HG02884 (cell line): ENCODE results near the gene NOL4L.

Experiments used
- ATAC-seq: cut with Tn5 transposase; IDR thresholded peaks from one replicate; pipeline ENCODE4 v1.9.1; 2021; ENCODE audit warnings: mild to moderate bottlenecking, moderate library complexity; ENCODE audit not compliant: unreplicated experiment

Gene NOL4L

DNA sequence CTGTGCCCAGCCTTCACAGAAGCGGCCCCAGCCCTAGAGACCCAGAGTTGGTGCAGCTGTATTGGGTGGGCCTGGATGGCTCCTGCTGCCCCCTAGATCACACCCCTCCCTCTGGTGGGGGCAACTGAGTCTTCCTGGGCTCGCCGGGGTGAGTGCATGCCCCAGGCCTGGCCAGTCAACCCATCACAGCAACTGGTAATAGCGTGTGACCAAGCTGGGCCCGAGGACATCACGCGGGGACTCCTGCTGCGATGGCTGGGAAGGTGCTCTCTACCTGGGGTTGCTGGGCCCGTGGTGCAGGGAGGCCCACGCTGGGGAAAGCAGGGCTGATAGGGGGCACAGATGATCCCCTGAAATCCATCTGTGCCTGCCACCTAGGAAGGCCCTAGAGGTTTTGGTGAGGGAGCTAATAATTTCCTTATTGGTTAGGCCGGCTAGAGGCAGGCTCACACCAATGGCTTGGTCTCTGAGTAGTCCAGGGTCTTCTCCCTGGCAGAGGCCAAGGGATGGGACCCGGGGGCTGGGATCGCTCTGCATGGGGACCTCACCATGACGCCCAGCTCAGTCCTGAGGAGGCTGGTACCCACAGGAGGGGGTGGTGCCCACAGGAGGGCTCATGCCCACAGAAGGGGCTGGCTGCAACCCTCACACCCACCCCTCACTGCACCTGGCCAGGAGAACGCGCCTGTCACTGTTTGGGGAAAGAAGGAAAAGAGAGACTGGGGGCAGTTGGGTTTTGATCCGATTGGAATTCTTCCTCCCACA lies 123.1 kb downstream of the NOL4L start:
- ATAC-seq = no peak

DNA sequence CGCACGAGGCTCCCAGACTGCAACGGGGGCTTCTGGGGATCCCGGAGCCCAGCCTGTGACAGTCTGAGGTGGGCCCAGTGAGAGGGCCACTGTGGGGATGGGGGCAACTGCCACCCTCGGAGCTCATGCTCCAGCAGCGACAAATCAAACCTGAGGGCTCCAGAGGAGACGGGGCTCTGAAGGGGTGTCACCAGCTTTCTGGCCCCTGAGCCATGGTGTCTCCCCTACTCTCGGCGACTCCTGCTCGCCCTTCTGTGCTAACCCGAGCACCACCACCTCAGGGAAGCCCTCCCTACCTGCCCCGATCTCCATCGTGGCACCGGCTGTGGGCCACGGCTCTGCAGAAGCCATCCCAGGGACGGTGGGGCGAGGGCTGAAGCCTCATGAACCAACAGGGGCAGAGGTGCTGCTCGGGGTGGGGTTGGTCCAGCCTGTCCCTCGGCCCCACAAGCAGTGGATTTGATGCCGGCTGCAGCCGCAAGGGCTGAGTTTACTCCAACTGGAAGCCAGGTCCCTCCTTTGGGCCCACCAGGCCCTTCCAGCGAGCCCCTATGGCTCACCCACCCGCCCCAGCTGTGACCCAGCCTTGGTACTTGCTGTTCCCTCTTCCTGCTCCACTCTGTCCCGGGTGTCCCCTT lies 124.3 kb downstream of the NOL4L start:
- ATAC-seq = no peak

DNA sequence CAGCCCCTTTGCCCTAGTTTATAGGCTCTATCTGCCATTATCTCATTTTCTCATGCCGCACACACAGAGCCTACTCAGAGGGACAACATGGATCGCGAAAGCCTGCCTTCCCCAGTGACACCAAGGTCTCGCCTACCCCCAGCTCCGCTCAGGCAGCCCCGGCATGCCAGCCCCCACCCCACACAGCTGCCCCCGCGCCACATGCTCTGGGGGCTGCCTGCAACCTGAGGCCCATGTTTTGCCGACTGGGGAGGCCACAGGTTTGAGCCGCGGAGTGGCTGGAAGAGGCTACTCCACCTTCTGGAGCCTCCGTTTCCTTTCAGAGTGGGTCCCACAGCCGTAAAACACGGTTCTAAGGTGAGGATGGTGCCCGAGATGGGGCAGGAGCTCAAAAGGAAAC lies 124.9 kb downstream of the NOL4L start:
- no peak for ATAC-seq

DNA sequence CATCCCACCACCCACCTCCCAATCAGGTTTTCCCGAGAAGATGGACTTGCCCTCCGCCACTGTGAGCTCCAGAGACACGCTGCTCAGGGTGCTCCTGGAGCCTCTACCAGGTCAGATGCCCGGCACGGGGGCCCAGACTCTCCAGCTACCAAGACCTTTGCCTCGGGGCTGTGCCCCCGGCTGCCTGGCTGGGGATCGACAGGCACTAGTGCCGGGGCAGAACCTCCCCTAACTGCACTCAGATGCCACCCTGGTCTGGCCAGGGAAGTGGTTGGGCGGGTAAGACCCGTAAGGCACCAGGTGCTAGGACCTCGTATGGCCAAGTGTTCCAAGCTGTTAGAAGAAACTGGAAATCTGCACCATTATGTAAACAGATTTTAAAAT lies 126.3 kb downstream of the NOL4L start:
- ATAC-seq = no peak

- ATAC-seq = no peak
These were observed 126.9 kb downstream of the NOL4L start for GRCh38 chr20:32458061-32458836.

DNA sequence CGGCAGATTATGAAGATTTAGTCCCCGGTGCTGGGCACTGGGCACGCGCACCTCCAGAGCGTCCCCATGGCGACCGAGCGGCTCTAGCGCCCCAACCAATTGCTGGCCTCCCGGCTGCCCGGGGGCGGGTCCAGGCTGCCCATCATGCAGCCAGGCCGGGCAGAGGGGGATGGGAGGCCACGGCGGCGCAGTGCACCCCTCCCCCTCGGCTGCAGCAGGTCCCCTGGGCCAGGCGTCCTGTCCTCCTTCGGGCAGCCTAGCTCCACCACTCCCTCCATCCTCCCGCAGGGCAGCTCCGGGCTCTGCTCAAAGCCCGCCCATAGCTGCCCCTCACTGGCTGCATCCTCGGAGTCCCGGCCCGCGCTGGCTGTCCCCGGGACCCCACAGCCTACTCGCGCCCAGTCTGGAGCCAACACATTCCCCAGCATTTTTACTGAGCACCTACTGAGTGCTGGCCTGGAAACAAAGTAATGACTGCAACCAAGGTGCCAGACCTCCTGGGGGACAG lies 127.6 kb downstream of the NOL4L start:
- no peak for ATAC-seq

- no peak for ATAC-seq
These were observed 128.2 kb downstream of the NOL4L start for GRCh38 chr20:32456869-32457478.

DNA sequence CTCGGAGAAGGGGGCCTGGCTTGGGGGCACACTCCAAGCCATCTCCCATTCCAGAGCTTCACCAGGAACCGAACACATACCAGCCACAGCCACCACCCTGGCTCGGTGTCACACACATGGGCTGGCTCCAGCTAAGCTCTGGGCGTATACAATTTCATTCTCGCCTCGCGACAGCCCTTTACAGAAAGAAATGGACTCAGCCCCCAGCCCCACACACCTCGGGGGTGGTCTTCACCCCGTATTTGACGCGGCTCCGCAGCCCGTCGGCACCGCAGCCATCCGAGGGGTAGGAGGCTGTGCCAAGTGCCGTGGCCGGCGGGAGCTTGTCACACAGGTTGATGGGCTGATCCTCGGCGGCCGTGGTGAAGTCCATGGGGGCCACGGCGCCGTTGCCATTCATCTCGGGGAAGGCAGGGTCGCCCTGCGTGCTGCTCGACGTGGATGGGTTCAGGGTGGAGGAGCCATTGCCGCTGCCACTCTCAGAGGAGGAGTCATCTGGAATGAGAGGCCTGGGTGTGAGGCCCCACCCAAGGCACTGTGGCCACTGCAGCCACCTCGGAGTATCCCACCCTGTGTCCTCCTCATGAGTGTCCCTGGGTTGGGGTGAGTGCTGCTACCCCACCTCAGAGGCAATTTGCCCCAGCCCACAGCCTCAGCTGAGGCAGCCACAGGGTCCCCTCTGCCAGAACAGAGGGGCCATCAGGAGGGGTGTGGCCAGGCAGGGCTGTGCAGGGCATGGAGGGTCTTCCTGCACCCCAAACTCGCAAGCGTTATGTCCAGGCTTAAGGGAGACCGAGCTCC lies 129.0 kb downstream of the NOL4L start:
- ATAC-seq = no peak

GRCh38 chr20:32455171-32455900 lies 129.8 kb downstream of the NOL4L start:
- no peak for ATAC-seq

GRCh38 chr20:32454164-32455145 lies 130.7 kb downstream of the NOL4L start:
- no peak for ATAC-seq

- ATAC-seq = no peak
These were observed 131.5 kb downstream of the NOL4L start for GRCh38 chr20:32453467-32454163.

DNA sequence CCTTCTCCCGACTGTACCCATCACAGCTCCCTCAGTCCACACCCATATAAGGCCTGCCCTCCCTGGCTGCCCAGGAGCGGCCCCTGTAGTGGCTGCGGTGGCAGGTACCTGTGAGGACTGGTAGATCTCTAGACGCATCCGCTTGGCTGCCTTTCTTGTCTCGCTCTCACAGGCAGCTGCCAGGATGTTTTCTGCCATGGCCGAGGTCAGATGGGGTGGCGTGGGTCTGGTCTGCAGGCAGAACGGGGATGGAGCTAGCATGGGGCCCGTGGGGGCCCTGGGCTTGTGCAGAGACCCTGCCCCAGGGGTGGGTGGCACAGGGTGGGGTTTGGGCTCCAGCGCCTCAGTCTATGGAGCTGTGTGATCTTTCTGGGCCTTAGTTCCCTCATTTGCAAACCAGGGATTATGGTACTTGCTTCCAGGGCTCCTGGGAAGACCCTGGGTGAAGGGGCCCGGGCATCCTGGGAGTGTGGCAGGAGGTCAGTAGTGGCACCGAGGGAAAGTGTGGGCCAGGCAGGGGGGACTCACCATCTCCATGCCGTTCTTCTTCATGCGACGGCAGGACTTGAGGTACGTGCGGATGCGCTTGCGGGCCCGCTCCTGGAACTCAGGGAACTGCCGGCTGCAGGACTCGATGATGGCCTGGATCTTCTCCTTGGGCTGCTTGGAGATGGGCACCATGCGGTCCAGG lies 132.2 kb downstream of the NOL4L start:
- no peak for ATAC-seq

DNA sequence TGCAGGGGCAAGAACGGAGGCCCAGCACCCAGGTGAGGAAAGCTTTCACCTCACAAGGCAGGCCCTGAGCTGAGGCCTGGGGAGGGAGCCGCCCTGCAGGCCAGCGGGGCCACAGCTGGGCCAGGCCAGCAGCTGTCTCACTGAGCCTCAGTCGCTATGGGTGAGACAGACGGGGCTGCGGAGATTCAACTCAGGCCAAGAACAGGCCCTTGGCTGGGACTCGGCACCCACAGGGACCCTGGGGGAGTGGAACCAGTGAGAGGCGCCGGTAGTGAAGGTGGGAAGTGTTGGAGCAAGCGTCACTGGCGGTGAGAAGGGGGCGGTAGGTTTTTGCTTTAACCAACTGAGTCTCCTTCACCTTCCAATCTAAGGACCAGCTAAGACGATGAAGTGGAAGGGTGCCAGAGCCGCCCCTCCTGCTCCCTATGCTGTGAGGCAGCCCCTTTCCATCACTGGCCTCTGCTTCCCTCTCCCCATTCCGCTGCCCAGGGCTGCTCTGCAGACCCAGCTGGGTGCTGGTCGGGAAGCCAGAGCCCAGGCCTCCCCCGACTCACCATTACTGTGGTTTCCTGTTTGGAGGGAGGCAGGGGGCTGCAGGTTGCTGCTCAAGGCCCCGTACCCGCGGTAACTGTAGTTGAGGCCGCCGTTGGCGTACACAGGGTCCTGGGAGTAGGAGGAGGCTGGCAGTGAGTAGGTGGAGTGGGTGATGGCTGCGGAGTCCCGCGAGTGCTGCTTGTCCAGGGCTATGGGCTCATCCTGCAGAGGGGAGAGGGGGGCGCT lies 133.3 kb downstream of the NOL4L start:
- ATAC-seq = no peak

DNA sequence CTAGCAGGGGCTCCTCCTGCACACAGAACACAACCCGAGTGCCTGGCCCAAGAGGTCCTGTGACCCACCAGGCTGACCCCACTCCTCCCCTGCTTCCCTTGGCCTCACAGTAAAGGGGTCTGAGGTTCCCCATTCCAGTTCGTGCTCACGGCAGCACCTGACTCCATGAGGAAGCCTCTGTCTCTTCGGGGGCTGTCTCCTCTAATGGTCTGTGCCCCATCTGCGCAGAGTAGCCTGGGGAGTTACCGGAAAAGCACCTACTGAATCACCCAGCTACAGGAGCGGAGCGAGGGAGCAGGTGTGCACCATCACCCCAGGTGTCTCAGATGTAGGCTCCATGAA lies 133.8 kb downstream of the NOL4L start:
- no peak for ATAC-seq

- no peak for ATAC-seq
These were observed 134.6 kb downstream of the NOL4L start for GRCh38 chr20:32450484-32451061.

GRCh38 chr20:32449890-32450401 lies 135.2 kb downstream of the NOL4L start:
- ATAC-seq = no peak
